NOMO-1 (cell line): ENCODE results near the gene TRIM40.
"Not testable (repeated sequence)": the region's sequence is repeated elsewhere in the genome, so short reads cannot be mapped to it uniquely, and the experiment has no call there.

Experiments used
- DNase-seq, 2 experiments: peaks; one replicate each; lab custom pipeline; 2025; ENCODE audit not compliant: unreplicated experiment in 2 of 2; lab: John Stamatoyannopoulos, UW

The TRIM40 gene

GRCh38 chr6:30113003-30113759 is 22.8 kb upstream of the TRIM40 start, which contains the start of gene TRIM31:
Gene TRIM31 (minus strand): TSS chr6:30113090. CDS start chr6:30112805, 285 bp downstream.
- no peak for DNase-seq

- DNase-seq: no peak
These were observed 22.1 kb upstream of the TRIM40 start for GRCh38 chr6:30113841-30114240.

- no peak for DNase-seq
These were observed 19.2 kb upstream of the TRIM40 start for GRCh38 chr6:30116724-30117123.

DNA sequence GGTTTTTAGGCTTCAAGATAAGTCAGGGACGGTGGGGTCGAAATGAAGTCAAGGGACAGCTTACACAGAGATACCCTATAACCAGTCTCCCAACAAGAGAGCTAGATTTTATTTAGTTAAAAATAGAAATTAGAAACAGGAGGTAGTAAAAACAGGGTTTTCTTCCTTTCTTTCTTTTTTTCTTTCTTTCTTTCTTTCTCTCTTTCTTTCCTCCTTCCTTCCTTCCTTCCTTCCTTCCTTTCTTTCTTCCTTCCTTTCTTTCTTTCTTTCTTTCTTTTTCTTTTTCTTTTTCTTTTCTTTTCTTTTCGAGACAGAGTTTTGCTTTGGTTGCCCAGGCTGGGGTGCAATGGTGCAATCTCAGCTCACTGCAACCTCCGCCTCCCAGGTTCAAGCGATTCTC is 17.2 kb upstream of the TRIM40 start:
- DNase-seq: not testable (repeated sequence)

GRCh38 chr6:30121446-30122366 is 14.2 kb upstream of the TRIM40 start:
- DNase-seq: no peak

- DNase-seq: peak; percentile 22 to 69
These were observed 13.4 kb upstream of the TRIM40 start for GRCh38 chr6:30122515-30122914.

DNA sequence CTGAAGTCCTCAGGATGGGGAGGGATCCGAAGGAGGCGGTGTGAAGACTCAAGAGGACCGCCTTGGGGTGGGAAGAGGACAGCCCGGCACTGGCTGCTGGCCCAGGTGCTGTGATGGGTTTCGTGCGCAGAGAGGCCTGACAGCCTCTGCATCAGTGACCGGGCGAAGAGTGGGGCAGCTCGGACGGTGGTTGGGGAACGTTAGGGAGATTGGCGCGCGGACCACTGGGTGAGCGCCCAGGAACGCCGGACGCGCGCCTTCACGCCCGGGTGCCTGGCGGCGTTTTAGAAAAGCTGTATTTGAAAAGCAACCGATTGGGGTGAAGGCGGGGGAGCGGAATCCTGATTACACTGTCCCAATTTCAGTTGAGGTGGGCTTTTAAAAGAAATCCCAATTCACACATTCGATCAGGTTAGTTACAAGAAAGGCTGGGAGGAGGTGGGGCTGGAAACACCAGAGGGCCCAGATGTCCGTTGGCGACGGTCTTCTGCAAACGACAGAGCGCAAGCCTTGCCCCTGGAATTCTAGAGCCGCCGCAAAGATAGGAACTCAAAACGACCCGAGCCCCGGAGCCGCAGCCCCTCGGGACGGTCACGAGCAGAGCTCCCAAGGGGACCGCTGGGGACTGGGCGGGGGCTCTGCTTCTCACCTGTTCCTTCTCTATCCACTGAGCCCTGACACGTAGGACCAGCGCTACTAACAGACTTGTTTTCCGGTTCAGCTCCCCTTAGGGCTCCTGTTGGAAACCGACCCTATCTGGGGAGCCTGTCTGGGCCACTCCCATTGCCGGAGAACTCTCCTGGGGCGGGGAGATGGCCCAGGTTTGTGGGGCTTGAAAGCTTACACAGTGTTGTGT is 8.5 kb upstream of the TRIM40 start:
- no peak for DNase-seq

- no peak for DNase-seq
These were observed 6.4 kb upstream of the TRIM40 start for GRCh38 chr6:30129265-30130178.

GRCh38 chr6:30130179-30130679 is 5.7 kb upstream of the TRIM40 start:
- no peak for DNase-seq

DNA sequence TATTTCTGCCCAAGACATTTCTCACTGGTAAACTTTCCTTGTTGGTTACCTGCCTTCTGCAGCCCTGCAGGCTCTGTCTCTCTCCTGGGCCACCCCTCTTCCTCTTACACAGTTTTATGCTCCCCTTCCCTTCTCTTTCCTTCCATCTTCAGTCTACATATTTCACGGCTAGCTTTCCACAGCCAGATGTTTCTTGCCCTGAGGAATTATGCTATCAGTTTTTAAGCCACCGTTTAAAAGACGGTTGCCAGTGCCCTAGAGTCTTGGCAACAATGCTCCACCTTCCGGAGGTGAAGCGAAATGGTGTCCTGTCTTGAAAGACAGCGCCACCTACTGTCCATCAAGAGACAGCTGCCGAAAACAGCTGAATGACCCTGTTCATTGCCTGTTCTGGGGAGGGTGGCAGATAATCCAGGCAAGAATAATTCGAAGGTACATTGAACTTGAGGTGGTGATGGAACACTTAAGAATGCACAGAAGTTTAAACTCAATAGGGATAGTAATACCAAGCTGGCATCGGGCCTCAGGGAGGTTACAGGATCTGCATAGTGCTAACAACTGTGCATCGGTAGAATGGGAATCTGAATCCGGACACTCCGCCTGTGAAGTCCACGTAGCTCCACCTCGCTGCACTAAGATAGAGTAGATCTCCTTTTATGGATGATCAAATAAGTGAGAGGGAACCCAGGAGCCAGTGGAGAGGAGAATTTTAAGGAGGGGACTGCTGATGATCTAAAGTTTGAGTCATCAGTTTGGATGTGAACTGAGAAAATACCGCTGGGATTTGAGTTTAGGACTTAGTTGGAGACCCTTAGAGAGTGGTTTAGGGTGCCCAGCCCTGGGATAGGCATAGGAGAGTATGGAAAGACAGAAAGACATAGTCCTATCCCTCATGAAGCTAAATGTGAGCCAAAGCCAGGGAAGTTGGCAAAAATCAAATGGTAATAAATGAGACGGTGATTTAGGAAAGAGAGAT is 4.8 kb upstream of the TRIM40 start:
- peak; percentile 47 to 83 for DNase-seq

GRCh38 chr6:30131947-30132497 is 3.9 kb upstream of the TRIM40 start:
- no peak for DNase-seq

DNA sequence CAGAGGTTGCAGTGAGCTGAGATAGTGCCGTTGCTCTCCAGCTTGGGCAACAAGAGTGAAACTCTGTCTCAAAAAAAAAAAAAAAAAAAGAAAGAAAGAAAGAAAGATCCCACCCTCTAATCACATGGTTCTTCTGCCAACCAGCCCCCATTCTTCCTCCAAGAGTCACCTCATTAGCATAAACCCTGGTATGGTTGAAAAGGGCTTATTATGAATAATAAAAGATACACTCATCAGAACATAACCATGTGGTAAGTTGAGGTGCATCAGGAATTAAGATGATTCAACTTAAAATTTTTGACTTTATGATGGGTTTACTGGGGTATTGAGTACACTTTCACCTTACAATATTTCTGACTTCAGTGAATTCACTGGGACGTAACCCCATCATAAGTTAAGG is 793 bp upstream of the TRIM40 start:
- DNase-seq: no peak

- DNase-seq: no peak
These were observed 788 bp downstream of the TRIM40 start for GRCh38 chr6:30136570-30137286.

DNA sequence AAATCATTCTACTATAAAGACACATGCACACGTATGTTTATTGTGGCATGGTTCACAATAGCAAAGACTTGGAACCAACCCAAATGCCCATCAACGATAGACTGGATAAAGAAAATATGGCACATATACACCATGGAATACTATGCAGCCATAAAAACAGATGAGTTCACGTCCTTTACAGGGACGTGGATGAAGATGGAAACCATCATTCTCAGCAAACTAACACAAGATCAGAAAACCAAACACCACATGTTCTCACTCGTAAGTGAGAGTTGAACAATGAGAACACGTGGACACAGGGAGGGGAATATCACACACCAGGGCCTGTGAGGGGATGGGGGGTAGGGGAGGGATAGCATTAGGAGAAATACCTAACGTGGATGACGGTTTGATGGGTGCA is 4.3 kb downstream of the TRIM40 start:
- DNase-seq: not testable (repeated sequence)

DNA sequence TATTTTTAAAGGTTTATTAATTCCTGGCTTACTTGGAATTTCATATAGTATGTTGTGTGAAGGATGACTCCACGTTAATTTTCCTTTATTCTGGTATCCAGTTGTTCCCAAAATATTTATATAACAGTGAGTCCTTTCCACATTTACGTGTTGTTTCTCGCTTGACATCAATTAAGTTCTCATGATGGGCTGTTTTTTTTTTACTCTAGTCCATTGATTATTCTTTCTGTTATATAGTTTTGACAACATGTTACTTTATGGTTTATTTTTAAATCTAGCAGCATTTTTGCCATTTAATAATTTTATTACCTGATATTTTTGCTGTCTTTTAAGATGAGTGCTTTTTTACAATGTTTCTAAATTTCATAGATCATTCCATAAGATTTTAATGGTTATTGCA is 6.7 kb downstream of the TRIM40 start:
- DNase-seq: no peak

- no peak for DNase-seq
These were observed 7.8 kb downstream of the TRIM40 start for GRCh38 chr6:30143780-30144179.

- DNase-seq: no peak
These were observed 8.9 kb downstream of the TRIM40 start for GRCh38 chr6:30144811-30145210.

GRCh38 chr6:30145818-30146217 is 9.9 kb downstream of the TRIM40 start:
- DNase-seq: no peak
